ENCODE results near the gene ZC3H12A. TPM values are rescaled to one million over a fixed set of nuclear protein-coding genes. Genes with fewer than 3 reads are reported as not detected.
"Not testable (repeated sequence)": the region's sequence is repeated elsewhere in the genome, so short reads cannot be mapped to it uniquely, and the experiment has no call there.

The ZC3H12A gene
- total and polyA plus RNA-seq, 3 donors from 2014 or later = 6.3 to 9.0 (median 8.2) TPM

DNA sequence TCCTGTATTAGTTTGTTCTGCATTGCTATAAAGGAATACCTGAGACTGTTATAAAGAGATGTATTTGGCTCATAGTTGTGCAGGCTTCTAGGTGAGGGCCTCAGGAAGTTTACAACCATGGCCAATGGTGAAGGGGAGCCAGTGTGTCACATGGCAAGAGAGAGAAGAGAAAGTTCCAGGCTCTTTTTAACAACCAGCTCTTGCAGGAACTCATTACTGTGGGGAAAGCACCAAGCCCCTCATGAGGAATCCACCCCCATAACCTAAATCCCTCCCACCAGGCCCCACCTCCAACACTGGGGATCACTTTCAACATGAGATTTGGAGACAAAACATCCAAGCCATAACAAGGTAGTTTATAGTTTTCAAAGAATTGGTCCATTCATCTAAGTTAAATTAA is 45.2 kb downstream of the ZC3H12A start:
- intact Hi-C loops (cut with DNase I; ENCODE audit: low total_unique reads) = no loop called here
- no peak for DNase-seq

DNA sequence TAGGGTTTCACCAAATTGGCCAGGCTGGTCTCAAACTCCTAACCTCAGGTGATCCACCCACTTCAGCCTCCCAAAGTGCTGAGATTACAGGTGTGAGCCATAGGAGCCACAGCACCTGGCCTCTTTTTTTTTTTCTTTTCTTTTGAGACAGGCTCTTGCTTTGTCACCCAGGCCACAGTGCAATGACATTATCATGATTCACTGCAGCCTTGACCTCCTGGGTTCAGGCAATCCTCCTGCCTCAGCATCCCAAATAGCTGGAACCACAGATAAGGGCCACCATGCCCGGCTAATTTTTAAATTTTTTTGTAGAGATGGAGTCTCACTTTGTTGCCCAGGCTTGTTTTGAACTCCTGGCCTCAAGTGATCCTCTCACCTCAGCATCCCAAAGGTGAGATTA is 55.5 kb downstream of the ZC3H12A start:
- H3K36me3 ChIP-seq (ENCODE audit: low read depth, missing control alignments); H3K9me3 ChIP-seq; H3K4me3 ChIP-seq; H3K27me3 ChIP-seq; H3K4me1 ChIP-seq; intact Hi-C loops (cut with DNase I; ENCODE audit: low total_unique reads); H3K27ac ChIP-seq; DNase-seq: not testable (repeated sequence)
- WGBS, 2 donors = 45 to 59% methylated on average over 1 of the region's 1 CpG

More for the DNA sequence above, 45.2 kb downstream of the ZC3H12A start:
- Histone ChIP-seq H3K27ac (no peak overlapping the region), H3K9me3 (no peaks in the 10 kb centered on the region), H3K4me1 (no peaks in the 10 kb centered on the region), H3K27me3 (no peaks in the 10 kb centered on the region), H3K36me3 (ENCODE audit: low read depth, missing control alignments) (no peaks in the 10 kb centered on the region), H3K4me3 (peak overlapping the region in 1 of 2 donors; percentile 21)
- no peak for TF ChIP-seq POLR2A (IDR thresholded peaks at IDR 0.05)
- TF ChIP-seq, protein P1, sequence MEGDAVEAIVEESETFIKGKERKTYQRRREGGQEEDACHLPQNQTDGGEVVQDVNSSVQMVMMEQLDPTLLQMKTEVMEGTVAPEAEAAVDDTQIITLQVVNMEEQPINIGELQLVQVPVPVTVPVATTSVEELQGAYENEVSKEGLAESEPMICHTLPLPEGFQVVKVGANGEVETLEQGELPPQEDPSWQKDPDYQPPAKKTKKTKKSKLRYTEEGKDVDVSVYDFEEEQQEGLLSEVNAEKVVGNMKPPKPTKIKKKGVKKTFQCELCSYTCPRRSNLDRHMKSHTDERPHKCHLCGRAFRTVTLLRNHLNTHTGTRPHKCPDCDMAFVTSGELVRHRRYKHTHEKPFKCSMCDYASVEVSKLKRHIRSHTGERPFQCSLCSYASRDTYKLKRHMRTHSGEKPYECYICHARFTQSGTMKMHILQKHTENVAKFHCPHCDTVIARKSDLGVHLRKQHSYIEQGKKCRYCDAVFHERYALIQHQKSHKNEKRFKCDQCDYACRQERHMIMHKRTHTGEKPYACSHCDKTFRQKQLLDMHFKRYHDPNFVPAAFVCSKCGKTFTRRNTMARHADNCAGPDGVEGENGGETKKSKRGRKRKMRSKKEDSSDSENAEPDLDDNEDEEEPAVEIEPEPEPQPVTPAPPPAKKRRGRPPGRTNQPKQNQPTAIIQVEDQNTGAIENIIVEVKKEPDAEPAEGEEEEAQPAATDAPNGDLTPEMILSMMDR (IDR thresholded peaks at IDR 0.05) = no peak

DNA sequence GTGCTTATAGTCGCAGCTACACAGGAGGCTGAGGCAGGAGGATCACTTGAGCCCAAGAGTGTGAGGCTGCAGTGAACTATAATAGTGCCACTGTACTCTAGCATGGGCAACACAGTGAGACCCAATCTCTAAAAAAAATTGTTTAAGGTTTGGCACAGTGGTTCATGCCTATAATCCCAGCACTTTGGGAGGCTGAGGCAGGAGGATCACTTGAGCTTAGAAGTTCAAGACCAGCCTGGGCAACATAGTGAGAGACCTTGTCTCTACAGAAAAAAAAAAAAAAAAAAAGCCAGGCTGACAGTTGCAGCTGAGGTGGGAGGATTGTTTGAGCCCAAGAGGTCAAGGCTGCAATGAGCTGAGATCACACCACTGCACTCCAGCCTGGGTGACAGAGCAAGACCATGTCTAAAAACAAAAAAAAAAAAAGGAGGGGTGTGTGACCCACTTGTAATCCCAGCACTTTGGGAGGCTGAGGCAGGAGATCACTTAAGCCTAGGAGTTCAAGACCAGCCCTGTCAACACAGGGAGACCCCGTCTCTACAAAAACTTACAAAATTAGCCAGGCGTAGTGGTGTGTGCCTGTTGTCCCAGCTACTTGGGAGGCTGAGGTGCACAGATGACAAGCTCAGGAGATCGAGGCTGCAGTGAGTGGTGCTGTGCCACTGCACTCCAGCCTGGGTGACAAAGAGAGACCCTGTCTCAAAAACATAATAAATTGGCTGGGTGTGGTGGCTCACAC is 58.2 kb downstream of the ZC3H12A start:
- H3K4me3 ChIP-seq; H3K27ac ChIP-seq; intact Hi-C loops (cut with DNase I; ENCODE audit: low total_unique reads); H3K9me3 ChIP-seq; H3K27me3 ChIP-seq; H3K36me3 ChIP-seq (ENCODE audit: low read depth, missing control alignments); H3K4me1 ChIP-seq: not testable (repeated sequence)
- peak; percentile 9 for DNase-seq
- WGBS, 2 donors = 90% methylated on average over 2 to 4 of the region's 4 CpGs

DNA sequence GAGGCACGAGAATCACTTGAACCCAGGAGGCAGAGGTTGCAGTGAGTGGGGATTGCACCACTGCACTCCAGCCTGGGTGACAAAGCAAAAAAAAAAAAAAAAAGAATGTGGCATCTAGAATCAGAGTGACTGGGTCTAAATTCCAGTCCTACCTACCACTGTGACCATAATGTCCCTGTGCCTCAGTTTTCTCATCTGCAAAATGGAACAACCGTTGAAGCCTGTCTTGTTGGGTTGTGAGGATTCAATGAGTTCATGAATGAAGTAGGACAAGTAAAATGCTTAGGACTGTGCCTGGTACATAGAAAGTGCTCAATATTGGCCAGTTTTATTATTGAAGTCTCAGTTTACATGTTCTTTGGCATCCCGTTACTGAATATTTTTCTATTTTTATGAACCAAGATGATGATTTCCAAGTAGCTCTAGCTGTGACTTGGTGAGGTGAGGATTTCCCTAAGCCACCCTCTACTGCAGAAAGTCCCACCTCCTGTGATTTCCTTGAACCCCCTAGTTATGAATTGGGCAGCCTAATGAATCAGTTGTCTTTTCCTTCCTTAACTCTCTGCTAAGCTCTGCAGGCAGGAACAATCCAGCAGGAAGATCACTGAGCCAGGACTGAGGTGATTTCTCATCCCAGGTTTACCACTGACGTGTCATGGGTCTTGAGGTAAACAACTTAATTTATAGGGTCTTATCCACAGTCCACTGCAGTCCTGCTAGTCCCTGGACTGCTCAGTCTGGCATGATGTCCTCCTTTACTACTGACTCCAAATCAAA is 59.1 kb downstream of the ZC3H12A start:
- no peaks in the 10 kb centered on the region for H3K36me3 ChIP-seq (ENCODE audit: low read depth, missing control alignments)
- H3K9me3 ChIP-seq = no peaks in the 10 kb centered on the region
- intact Hi-C loops (cut with DNase I; ENCODE audit: low total_unique reads) = no loop called here
- H3K4me1 ChIP-seq = no peaks in the 10 kb centered on the region
- DNase-seq = no peak
- H3K27ac ChIP-seq = no peak overlapping the region
- H3K4me3 ChIP-seq = no peak overlapping the region
- 88 to 95% methylated on average over 4 of the region's 4 CpGs for WGBS, 2 donors
- no peaks in the 10 kb centered on the region for H3K27me3 ChIP-seq
- TF ChIP-seq, protein P1 (IDR thresholded peaks at IDR 0.05) = no peak
- no peak for TF ChIP-seq POLR2A (IDR thresholded peaks at IDR 0.05)

Small RNA genes lying within 50 kb of the gene (microRNA-seq; reads per million reads assigned to microRNA genes)
- gene MIR5581 (ENCODE audit: borderline number of aligned reads in 2 of 2, borderline replicate concordance in 1 of 2) (0.69 to 1.4 reads per million in 2 donors), gene MIR6732 (ENCODE audit: borderline number of aligned reads in 2 of 2, borderline replicate concordance in 1 of 2) (0 to 0.69 reads per million in 2 donors)

Small RNA genes lying within 50 kb of the gene (small RNA-seq; reads per million reads assigned to genes)
- gene MIR5581 = 0 reads per million in 2 donors

Other genes with a start within 250 kb of the ZC3H12A start
- gene MEAF6, start 40.2 kb downstream of the ZC3H12A start, total RNA-seq = 100 to 1,000 TPM; 134 to 140 TPM
- gene MEAF6, start 40.2 kb downstream of the ZC3H12A start, polyA plus RNA-seq (ENCODE audit: insufficient read depth, low read depth, low replicate concordance) = 132 TPM
- 10 to 100 TPM; 33.7 to 51.4 TPM for gene SNIP1, start 79.7 kb downstream of the ZC3H12A start, total RNA-seq
- 16.8 TPM for gene SNIP1, start 79.7 kb downstream of the ZC3H12A start, polyA plus RNA-seq (ENCODE audit: insufficient read depth, low read depth, low replicate concordance)
- 10 to 100 TPM; 50.5 to 73.0 TPM for gene DNALI1, start 82.4 kb downstream of the ZC3H12A start, total RNA-seq
- 216 TPM for gene DNALI1, start 82.4 kb downstream of the ZC3H12A start, polyA plus RNA-seq (ENCODE audit: insufficient read depth, low read depth, low replicate concordance)
- 10 to 100 TPM; 57.4 to 78.7 TPM for gene GNL2, start 121.4 kb downstream of the ZC3H12A start, total RNA-seq
- 34.4 TPM for gene GNL2, start 121.4 kb downstream of the ZC3H12A start, polyA plus RNA-seq (ENCODE audit: insufficient read depth, low read depth, low replicate concordance)
- under 1 TPM; 0.16 to 0.25 TPM for gene RSPO1, start 160.3 kb downstream of the ZC3H12A start, total RNA-seq
- 5.0 TPM for gene RSPO1, start 160.3 kb downstream of the ZC3H12A start, polyA plus RNA-seq (ENCODE audit: insufficient read depth, low read depth, low replicate concordance)
- 10 to 100 TPM; 21.0 to 28.1 TPM for gene CDCA8, start 217.9 kb downstream of the ZC3H12A start, total RNA-seq
- gene CDCA8, start 217.9 kb downstream of the ZC3H12A start, polyA plus RNA-seq (ENCODE audit: insufficient read depth, low read depth, low replicate concordance) = 52.4 TPM

All from testis (tissue), 3 donors.